ENCODE measurements around the gene WDR82.

The WDR82 gene

DNA sequence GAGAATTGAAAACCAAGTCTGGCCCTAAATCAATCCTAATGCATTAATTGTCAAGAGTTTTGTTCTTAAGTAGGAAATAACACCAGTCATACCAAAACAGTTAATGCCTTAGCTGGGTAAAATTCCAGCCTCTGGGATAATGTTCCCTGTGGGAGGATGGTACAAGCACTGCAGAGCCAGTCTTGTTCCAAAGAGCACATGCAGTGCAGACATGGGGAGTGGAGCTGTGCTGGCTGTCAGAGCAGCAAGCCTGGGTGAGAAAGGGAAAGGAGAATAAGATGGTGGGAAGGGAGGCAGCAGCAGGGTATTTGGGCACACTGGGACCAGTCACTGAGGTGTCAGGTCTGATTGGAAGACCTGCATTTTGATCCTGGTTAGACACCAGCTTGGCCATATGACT lies 68.4 kb downstream of the WDR82 start:
- in situ Hi-C loops (cut with MboI; ENCODE audit: low sequenced_read_pairs), result no loop called here

DNA sequence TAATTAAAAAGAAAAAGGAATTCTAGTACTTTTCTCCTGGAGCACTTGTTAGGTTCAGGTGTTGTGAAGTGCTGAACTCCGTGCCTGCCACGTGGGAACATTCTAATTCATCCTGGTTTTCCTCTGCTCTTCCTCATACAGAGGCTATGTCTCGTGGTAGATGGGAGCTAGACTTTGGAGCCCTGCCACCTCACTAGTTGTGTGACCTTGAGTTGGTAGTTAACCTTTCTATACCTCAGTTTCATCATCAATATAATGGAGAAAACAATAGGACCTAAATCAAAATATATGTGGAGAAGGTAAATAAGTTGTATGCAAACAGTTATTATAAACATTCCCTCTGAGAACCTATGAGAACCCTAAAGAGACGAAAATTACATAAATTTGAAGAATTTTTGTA lies 69.9 kb downstream of the WDR82 start:
- in situ Hi-C loops (cut with MboI; ENCODE audit: low sequenced_read_pairs), result no loop called here

GRCh38 chr3:52205727-52206372 lies 72.6 kb downstream of the WDR82 start:
- in situ Hi-C loops (cut with MboI; ENCODE audit: low sequenced_read_pairs), result no loop called here

Measured in HL-60/S4 treated with phorbol 12-myristate 13-acetate at 8.2 ng/mL for 4 days and 3 days (cell line).